Measurements from ENCODE around the gene SEL1L3.

SEL1L3 gene

GRCh38 chr4:25759101-25759500 is 103.7 kb downstream of the SEL1L3 start:
- Histone ChIP-seq H3F3A (ENCODE audit: insufficient read depth) (peaks cover 55% of the 10 kb centered on the region), H2AFZ (ENCODE audit: low read depth, low read length, severe bottlenecking) (no peak overlapping the region), H3K4me2 (ENCODE audit: low read depth, low read length, poor library complexity, severe bottlenecking) (no peak overlapping the region), H3K27me3 (ENCODE audit: low read length) (no peaks in the 10 kb centered on the region), H3K9me3 (ENCODE audit: insufficient read depth, low read length) (no peaks in the 10 kb centered on the region), H3K79me2 (ENCODE audit: insufficient read depth, low read length) (no peaks in the 10 kb centered on the region), H3K9ac (ENCODE audit: low read length) (no peak overlapping the region), H4K20me1 (ENCODE audit: low read depth, low read length) (no peaks in the 10 kb centered on the region; the same call in 1 of the 2 replicates), H3K9me2 (replicated peaks; ENCODE audit: insufficient read depth, low read length) (no peaks in the 10 kb centered on the region), H3K36me3 (ENCODE audit: low read length) (peaks cover 83% of the 10 kb centered on the region), H3K4me3 (ENCODE audit: insufficient read depth, low read length, poor library complexity, severe bottlenecking) (no peak overlapping the region), H3K27ac (ENCODE audit: low read depth, low read length) (no peak overlapping the region)
- no peak for TF ChIP-seq CTCF (IDR thresholded peaks at IDR 0.05; ENCODE audit: insufficient read depth, low read length, poor library complexity, severe bottlenecking)
- TF ChIP-seq EZH2phosphoT487 (conservative IDR thresholded peaks at IDR 0.05; ENCODE audit: low read length), result no peak

GRCh38 chr4:25757452-25757851 is 105.3 kb downstream of the SEL1L3 start:
- no peaks in the 10 kb centered on the region for H3K9me3 ChIP-seq (ENCODE audit: insufficient read depth, low read length)
- no peak overlapping the region for H3K4me3 ChIP-seq (ENCODE audit: insufficient read depth, low read length, poor library complexity, severe bottlenecking)
- no peak overlapping the region for H3K27ac ChIP-seq (ENCODE audit: low read depth, low read length)
- TF ChIP-seq CTCF (IDR thresholded peaks at IDR 0.05; ENCODE audit: insufficient read depth, low read length, poor library complexity, severe bottlenecking) (no peak), EZH2phosphoT487 (conservative IDR thresholded peaks at IDR 0.05; ENCODE audit: low read length) (no peak)
- peaks cover 78% of the 10 kb centered on the region for H3K36me3 ChIP-seq (ENCODE audit: low read length)
- no peak overlapping the region for H3K4me2 ChIP-seq (ENCODE audit: low read depth, low read length, poor library complexity, severe bottlenecking)
- peaks cover 44% of the 10 kb centered on the region for H3F3A ChIP-seq (ENCODE audit: insufficient read depth)
- H3K79me2 ChIP-seq (ENCODE audit: insufficient read depth, low read length), result no peaks in the 10 kb centered on the region
- no peak overlapping the region for H2AFZ ChIP-seq (ENCODE audit: low read depth, low read length, severe bottlenecking)
- H3K27me3 ChIP-seq (ENCODE audit: low read length), result no peaks in the 10 kb centered on the region
- no peaks in the 10 kb centered on the region; the same call in 1 of the 2 replicates for H4K20me1 ChIP-seq (ENCODE audit: low read depth, low read length)
- no peak overlapping the region for H3K9ac ChIP-seq (ENCODE audit: low read length)
- H3K9me2 ChIP-seq (replicated peaks; ENCODE audit: insufficient read depth, low read length), result no peaks in the 10 kb centered on the region

- Histone ChIP-seq H4K20me1 (ENCODE audit: low read depth, low read length) (no peaks in the 10 kb centered on the region; the same call in 1 of the 2 replicates), H3F3A (ENCODE audit: insufficient read depth) (peaks cover 37% of the 10 kb centered on the region), H3K9me2 (replicated peaks; ENCODE audit: insufficient read depth, low read length) (no peaks in the 10 kb centered on the region), H2AFZ (ENCODE audit: low read depth, low read length, severe bottlenecking) (no peak overlapping the region), H3K27me3 (ENCODE audit: low read length) (no peaks in the 10 kb centered on the region), H3K36me3 (ENCODE audit: low read length) (peaks cover 68% of the 10 kb centered on the region), H3K9me3 (ENCODE audit: insufficient read depth, low read length) (no peaks in the 10 kb centered on the region), H3K4me2 (ENCODE audit: low read depth, low read length, poor library complexity, severe bottlenecking) (no peak overlapping the region), H3K9ac (ENCODE audit: low read length) (no peak overlapping the region), H3K79me2 (ENCODE audit: insufficient read depth, low read length) (no peaks in the 10 kb centered on the region), H3K27ac (ENCODE audit: low read depth, low read length) (no peak overlapping the region), H3K4me3 (ENCODE audit: insufficient read depth, low read length, poor library complexity, severe bottlenecking) (no peak overlapping the region)
- no peak for TF ChIP-seq CTCF (IDR thresholded peaks at IDR 0.05; ENCODE audit: insufficient read depth, low read length, poor library complexity, severe bottlenecking)
- no peak for TF ChIP-seq EZH2phosphoT487 (conservative IDR thresholded peaks at IDR 0.05; ENCODE audit: low read length)
These were observed 106.3 kb downstream of the SEL1L3 start for GRCh38 chr4:25756503-25756902.

Data from SU-DHL-6 (cell line).